SW 1271 (cell line): ENCODE data around the gene AUP1.
"Not testable (repeated sequence)": the region's sequence is repeated elsewhere in the genome, so short reads cannot be mapped to it uniquely, and the experiment has no call there.

Experiments used
- DNase-seq, 2 experiments: peaks; one replicate each; lab custom pipeline; 2025; lab: John Stamatoyannopoulos, UW

The AUP1 gene, protein sequence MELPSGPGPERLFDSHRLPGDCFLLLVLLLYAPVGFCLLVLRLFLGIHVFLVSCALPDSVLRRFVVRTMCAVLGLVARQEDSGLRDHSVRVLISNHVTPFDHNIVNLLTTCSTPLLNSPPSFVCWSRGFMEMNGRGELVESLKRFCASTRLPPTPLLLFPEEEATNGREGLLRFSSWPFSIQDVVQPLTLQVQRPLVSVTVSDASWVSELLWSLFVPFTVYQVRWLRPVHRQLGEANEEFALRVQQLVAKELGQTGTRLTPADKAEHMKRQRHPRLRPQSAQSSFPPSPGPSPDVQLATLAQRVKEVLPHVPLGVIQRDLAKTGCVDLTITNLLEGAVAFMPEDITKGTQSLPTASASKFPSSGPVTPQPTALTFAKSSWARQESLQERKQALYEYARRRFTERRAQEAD

DNA sequence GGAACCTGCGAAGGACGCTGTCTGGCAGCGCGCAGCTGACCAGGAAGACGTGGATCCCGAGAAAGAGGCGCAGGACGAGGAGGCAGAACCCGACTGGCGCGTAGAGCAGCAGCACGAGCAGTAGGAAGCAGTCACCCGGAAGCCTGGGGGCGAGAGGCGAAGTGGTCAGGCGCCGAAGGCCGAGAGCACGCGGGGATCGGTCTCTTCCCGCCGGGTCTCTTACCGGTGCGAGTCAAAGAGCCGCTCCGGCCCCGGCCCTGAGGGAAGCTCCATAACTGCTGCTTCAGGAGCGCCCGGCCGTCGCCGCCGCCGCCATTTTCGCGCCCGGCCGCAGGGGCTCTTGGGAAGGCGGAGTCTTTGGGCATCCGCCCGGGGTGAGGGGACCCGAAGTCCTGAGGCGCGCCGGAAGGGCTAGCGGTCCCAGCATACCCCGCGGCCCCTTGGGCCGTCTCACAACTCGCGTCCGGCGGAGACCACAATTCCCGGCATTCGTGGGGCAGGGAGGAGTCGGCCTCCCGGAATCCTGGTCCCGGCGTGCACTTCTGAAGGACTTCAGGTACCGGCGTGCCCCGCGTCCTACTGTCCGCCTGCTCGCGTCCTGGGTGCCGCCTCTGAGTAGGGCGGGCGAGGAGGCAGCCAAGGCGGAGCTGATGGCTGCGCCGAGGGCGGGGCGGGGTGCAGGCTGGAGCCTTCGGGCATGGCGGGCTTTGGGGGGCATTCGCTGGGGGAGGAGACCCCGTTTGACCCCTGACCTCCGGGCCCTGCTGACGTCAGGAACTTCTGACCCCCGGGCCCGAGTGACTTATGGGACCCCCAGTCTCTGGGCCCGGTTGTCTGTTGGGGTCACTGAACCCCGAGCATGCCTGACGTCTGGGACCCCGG lies at the start of gene AUP1, which contains the start of gene HTRA2:
Gene AUP1 (minus strand): TSS at position 350 of the 882 bp plus-strand sequence. CDS start 77 bp downstream, at position 273.
Gene HTRA2 (plus strand): TSS at position 577 of the 882 bp plus-strand sequence. CDS start 74 bp downstream, at position 651.
- DNase-seq, result peak; percentile 93 to 96

- DNase-seq, result no peak
These were observed 48.9 kb upstream of the AUP1 start for GRCh38 chr2:74578408-74578807.

DNA sequence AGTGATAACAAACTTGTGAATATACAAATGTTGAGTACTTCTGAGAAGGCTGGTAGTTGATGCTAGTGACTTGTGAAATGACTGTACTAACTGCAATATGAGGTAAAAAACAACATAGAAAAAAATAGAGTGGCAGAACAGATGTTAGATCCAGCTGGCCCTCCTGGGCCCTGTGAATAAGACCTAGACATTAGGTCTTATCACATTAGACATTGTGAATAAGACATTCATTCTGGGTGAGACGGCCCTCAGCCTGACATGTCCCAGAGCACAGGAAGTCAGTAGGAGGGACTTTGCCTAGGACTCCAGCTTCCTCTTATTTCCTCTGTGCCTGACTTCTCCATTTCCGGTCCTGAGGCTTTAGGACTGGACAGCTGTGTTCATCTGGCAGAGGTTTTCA lies 47.9 kb upstream of the AUP1 start:
- no peak for DNase-seq

- DNase-seq, result no peak
These were observed 47.3 kb upstream of the AUP1 start for GRCh38 chr2:74576863-74577229.

DNA sequence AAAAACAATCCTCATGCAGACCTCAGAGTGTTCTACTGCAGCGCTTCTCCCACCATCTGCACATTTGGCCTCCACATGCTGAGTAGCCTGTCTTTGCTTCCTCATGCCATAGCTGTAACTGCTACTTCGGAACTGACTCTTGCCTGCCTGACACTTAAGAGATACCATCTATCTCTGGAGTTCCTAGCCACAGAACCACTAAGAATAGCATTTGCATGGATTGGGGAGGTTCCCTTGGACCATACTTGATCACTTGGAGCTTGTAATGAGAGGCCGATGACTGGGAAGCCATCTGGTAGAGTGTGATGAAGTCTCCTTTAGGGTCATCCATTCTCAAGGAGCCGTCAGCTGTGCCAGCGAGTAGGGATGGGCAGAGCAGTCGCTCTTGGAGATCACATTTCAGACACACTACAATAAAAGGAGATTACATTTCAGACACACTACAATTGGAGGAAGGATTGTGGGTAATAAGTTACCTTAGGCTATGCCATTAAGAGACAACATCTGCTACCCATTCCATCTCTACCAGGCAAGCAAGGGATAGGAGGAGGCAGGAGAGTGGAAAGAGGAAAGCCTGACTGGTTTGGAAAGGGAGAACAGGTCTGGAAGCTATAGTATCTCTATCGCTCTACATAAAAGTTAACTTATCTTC lies 46.8 kb upstream of the AUP1 start:
- no peak for DNase-seq

GRCh38 chr2:74575320-74575719 lies 45.8 kb upstream of the AUP1 start:
- no peak for DNase-seq

GRCh38 chr2:74573747-74574562 lies 44.4 kb upstream of the AUP1 start:
- peak in 1 of 2 experiments; percentile 64 for DNase-seq

DNA sequence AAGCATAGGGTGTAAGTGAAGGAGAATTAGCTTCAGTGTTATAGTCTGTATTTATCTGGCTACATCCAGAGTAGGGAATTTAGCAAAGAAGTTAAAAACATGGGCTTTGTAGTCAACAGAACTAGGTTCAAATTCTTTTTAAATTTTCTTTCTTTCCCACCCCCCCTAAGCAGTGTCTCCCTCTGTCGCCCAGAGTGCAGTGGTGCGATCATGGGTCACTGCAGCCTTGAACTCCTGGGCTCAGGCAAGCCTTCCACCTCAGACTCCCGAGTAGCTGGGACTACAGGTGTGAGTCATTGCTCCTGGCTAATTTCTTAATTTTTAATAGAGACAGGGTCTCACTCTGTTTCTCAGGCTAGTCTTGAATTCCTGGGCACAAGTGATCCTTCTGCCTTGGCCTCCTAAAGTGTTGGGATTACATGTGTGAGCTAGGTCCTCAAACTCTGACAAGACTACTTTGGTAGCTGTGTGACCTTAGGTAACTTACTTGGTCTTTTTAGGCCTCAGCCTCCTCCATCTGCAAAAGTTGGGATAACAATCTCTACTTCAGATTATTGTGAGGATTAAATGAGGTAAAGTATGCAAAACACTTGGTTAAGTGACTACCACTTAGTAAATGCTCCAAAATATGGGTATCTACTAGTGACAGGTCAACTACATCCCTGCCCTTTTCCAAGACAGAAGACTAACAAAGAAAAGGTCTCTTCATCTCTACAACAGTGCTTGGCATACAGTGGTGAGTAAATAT lies 42.8 kb upstream of the AUP1 start:
- DNase-seq, result no peak

DNA sequence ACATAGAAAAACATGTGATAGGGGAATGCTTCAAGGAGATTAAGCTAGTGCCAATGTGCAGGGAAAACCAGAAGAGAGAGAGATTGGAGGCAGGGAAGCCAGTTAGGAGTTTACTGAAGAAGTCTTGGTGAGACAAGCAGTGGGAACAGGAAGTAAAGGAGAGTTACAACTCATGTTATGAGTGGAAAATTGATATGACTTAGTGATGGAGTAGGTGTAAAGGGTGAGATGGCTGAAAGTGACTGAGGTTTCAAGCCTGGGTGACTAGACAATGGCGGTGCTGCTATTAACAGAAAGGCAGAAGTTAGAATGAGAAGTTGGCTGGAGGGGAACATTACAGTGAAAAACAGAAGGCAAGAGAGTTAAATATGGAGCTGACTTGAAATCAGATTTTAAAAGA lies 41.6 kb upstream of the AUP1 start:
- DNase-seq, result no peak

- no peak for DNase-seq
These were observed 40.2 kb upstream of the AUP1 start for GRCh38 chr2:74569686-74570085.

- DNase-seq, result no peak
These were observed 38.4 kb upstream of the AUP1 start for GRCh38 chr2:74567881-74568280.

- DNase-seq, result no peak
These were observed 37.2 kb upstream of the AUP1 start for GRCh38 chr2:74566754-74567085.

- no peak for DNase-seq
These were observed 36.7 kb upstream of the AUP1 start for GRCh38 chr2:74566076-74566753.

DNA sequence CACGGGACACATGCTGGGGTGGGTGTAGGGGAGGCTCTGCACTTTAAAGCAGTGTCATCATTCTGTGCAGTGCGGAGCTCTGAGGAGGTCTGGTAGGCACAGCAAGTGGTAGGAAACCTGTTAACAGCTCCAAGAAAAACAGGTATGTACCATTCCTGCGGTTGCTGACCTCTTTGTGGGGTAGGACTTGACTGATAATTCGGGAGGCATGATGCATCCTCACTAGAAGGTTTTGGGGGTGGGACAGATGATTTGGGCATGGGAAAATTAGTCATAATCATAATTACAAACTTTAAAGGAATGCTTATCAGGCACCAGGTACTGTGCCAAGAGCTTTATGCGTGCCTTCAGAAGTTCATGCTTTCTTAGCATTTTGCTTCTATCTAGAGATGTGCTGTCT lies 34.7 kb upstream of the AUP1 start:
- no peak for DNase-seq

DNA sequence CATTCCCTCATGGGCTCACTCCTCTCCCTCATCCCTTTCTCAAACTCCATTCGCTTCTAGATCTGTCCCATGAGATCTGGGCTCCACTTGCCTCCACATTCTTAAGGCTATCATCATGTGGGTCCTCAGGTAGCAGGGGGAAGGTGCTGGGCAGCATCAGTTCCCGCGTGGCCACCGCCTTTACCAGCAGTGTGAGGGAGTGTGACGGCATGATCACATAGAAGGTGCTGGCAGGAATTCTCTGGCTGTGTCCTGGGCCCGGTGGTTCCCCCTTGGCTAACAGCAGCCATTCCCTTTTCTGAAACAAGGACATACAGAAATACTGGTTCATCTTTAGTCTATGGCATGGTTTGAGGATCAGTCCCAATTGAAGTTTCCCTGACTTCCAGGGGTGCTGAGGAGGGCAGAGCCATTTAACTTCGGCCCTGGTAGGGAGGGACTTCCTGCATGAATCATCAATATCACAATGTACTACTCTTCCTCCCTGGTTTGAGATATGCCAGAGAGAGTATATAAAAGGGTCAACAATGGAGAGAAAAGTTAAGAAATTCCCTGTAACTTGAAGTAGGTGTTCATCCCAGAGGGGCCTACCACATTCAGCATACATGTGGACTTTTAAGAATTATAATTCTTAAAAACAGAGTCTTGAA lies 32.7 kb upstream of the AUP1 start:
- DNase-seq, result no peak

- not testable (repeated sequence) for DNase-seq
These were observed 31.5 kb upstream of the AUP1 start for GRCh38 chr2:74561022-74561421.

GRCh38 chr2:74560591-74560990 lies 31.1 kb upstream of the AUP1 start:
- no peak for DNase-seq

- DNase-seq, result no peak
These were observed 30.4 kb upstream of the AUP1 start for GRCh38 chr2:74559912-74560311.

- no peak for DNase-seq
These were observed 29.1 kb upstream of the AUP1 start for GRCh38 chr2:74558284-74559230.
